Muscle layer of colon (tissue), 2 donors: ENCODE measurements around the gene ERC1.

ENCODE experiments used
- H3K27ac ChIP-seq: one replicate; pipeline ENCODE4 v1.7.0; 2013; ENCODE audit warnings: low read depth, mild to moderate bottlenecking, low read length, moderate library complexity
- H3K27me3 ChIP-seq, 2 donors: one replicate each; pipeline ENCODE4 v1.7.0; 2013; ENCODE audit warnings: low read length in 2 of 2, mild to moderate bottlenecking in 2 of 2; ENCODE audit not compliant: insufficient read depth in 2 of 2, control insufficient read depth in 1 of 2
- H3K36me3 ChIP-seq: one replicate; pipeline ENCODE4 v1.7.0; 2013; ENCODE audit warnings: mild to moderate bottlenecking, low read length; ENCODE audit not compliant: insufficient read depth
- H3K4me1 ChIP-seq: one replicate; pipeline ENCODE4 v1.7.0; 2013; ENCODE audit warnings: mild to moderate bottlenecking, low read length; ENCODE audit not compliant: insufficient read depth
- H3K4me3 ChIP-seq, 2 donors: one replicate each; pipeline ENCODE4 v1.7.0; 2013; ENCODE audit warnings: low read length in 2 of 2, low read depth in 1 of 2, mild to moderate bottlenecking in 1 of 2, moderate library complexity in 1 of 2
- H3K9ac ChIP-seq: one replicate; pipeline ENCODE4 v1.7.0; 2013; ENCODE audit warnings: low read length
- H3K9me3 ChIP-seq: one replicate; pipeline ENCODE4 v1.7.0; 2013; ENCODE audit warnings: mild to moderate bottlenecking, low read length
- donor health status: abdominal sarcoma.
- donor health status: Adenocarcinoma of cecum.

The ERC1 gene

DNA sequence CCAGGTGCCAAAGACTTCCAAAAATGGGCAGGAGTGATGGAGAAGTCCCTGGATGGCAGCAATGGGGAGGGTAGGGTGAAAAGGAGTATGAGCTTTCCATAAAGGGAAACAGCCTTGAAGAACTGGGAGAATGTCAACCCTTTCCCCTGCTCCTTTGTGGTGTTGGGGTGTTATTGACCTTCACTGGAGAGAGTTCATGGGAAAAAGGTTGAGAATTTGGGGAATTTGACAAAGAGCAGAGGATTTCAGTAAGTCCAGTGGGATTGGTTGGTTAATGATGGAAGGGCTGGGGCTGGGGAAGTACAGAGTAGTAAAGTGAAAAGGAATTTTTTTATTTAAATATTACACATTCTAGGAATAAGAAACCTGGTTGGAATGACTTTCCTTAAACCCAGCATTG, 116.6 kb downstream of the ERC1 start:
- Histone ChIP-seq H3K4me3 (no peak overlapping the region), H3K27me3 (no peaks in the 10 kb centered on the region), H3K27ac (no peak overlapping the region), H3K9me3 (no peaks in the 10 kb centered on the region), H3K4me1 (peaks cover under 1% of the 10 kb centered on the region), H3K9ac (no peak overlapping the region), H3K36me3 (peaks cover 5% of the 10 kb centered on the region)

DNA sequence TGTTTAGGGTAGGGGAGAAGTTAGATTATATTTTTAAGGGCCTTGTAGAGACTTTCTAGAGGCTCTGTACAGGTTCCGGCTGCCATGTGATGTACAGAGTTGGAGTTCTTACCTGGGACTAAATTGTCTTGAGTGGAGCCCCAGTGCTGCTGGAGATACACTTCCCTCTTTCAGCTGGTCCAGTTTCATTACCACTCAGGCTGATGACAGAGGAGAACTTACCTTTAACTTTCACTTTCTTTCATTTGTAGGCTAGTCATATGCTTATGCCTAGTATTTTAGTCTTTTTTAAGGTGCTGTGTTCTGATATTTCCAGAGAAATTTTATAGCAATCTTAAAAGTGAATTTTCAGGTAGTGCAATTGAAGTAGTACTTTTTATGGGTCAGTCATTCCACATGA, 117.3 kb downstream of the ERC1 start:
- Histone ChIP-seq H3K4me3 (no peak overlapping the region), H3K4me1 (no peaks in the 10 kb centered on the region), H3K9me3 (no peaks in the 10 kb centered on the region), H3K27me3 (no peaks in the 10 kb centered on the region), H3K27ac (no peak overlapping the region), H3K36me3 (peaks cover 5% of the 10 kb centered on the region), H3K9ac (no peak overlapping the region)

DNA sequence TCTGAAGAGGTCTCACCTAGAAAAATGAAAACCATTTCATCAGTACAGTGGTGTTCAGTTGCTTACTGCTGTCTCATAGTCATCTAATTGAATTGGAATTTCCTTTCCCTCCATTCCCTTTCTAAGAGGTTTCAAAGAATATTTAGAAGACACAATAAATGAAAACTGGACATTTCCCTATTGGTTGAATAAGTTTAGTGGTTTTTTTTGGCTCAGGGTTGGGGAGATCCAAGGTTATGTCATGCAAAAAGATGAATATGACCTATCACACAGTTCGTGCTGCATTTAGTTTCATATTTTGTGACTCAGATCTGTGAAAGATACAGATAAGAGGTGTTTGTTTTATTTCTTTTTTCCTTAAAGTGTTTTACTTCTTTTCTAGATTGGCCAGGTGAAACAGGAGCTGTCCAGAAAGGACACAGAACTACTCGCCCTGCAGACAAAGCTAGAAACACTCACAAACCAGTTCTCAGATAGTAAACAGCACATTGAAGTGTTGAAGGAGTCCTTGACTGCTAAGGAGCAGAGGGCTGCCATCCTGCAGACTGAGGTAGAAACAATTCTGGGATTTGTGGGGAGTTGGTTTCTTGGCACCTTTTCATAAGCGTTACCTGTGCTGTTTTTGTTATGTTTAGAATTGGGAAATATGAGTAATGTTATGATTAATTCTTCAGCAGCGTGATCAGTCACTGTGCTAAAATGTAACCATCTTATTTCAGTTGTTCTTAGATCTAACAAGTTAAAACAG, 124.6 kb downstream of the ERC1 start:
- H3K27ac ChIP-seq: no peak overlapping the region
- no peaks in the 10 kb centered on the region for H3K9me3 ChIP-seq
- no peak overlapping the region for H3K4me3 ChIP-seq
- H3K27me3 ChIP-seq: no peaks in the 10 kb centered on the region
- no peaks in the 10 kb centered on the region for H3K4me1 ChIP-seq
- peaks cover 5% of the 10 kb centered on the region for H3K36me3 ChIP-seq
- H3K9ac ChIP-seq: no peak overlapping the region

DNA sequence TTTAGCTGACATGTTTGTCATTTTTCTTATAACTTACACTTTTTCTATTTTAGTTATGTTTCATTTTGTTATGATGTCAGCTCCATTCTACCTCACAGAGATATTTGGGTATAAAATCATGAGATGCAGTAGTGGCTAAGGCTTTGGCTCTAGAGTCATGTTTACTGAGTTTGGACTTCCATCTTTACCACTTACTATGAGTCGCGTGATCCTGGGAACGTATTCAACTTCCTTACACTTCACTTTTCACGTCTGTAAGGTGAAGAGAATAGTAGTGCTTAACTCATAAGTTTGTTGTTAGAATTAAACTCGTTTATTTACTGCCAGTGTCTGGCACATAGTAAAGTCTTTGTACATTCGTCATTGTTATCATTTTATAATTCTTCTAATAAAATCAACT, 126.3 kb downstream of the ERC1 start:
- no peaks in the 10 kb centered on the region for H3K4me1 ChIP-seq
- H3K27me3 ChIP-seq: no peaks in the 10 kb centered on the region
- H3K9ac ChIP-seq: no peak overlapping the region
- H3K36me3 ChIP-seq: peaks cover under 1% of the 10 kb centered on the region
- H3K27ac ChIP-seq: no peak overlapping the region
- no peaks in the 10 kb centered on the region for H3K9me3 ChIP-seq
- H3K4me3 ChIP-seq: no peak overlapping the region

DNA sequence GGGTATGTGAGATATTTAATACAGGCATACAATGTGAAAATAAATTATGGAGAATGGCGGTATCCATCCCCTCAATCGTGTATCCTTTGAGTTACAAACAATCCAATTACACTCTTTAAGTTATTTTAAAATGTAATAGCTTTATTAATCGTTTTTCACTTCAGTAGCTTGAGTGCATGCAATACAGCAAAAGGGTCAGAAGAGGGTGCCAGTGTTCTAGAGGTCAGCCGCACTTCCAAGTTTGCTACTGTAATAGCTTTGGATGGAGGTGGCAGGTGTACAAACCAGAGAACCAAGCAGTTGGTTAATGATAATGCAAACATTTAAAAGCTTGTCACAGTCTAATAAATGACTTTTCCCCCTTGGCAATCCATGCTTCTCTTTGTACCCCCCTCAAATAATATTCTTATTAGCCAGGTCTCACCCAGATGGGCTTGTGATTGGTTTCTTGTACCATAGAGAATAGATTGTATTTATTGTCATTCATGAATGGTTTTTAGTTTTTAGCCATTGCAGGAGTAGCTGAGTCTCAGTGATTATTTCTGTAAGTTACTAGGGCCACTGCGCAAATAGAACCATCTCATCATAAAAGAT, 127.0 kb downstream of the ERC1 start:
- Histone ChIP-seq H3K9ac (no peak overlapping the region), H3K36me3 (no peaks in the 10 kb centered on the region), H3K27me3 (no peaks in the 10 kb centered on the region), H3K4me3 (no peak overlapping the region), H3K27ac (no peak overlapping the region), H3K4me1 (no peaks in the 10 kb centered on the region), H3K9me3 (no peaks in the 10 kb centered on the region)

DNA sequence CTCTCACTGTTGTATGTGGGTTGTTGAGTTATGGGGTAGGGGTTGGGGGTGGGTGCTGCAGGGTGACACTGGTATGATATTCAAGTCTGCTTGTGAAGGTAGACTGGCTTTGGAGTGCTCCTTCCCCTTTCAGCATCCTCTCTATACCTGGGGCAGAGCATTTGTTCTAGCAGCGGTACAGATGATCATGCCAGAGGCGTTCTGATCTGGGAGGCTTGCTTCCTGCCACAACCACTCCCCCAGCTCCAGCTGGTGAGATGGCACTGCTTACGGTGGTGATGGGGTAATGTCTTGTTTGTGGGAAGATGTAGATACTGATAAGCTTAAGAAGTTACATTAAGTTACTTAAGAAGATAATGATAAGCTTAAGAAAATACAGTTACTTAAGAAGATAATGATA, 131.8 kb downstream of the ERC1 start:
- no peak overlapping the region for H3K4me3 ChIP-seq
- no peak overlapping the region for H3K27ac ChIP-seq
- H3K4me1 ChIP-seq: no peaks in the 10 kb centered on the region
- no peaks in the 10 kb centered on the region for H3K27me3 ChIP-seq
- no peaks in the 10 kb centered on the region for H3K9me3 ChIP-seq
- no peak overlapping the region for H3K9ac ChIP-seq
- no peaks in the 10 kb centered on the region for H3K36me3 ChIP-seq

DNA sequence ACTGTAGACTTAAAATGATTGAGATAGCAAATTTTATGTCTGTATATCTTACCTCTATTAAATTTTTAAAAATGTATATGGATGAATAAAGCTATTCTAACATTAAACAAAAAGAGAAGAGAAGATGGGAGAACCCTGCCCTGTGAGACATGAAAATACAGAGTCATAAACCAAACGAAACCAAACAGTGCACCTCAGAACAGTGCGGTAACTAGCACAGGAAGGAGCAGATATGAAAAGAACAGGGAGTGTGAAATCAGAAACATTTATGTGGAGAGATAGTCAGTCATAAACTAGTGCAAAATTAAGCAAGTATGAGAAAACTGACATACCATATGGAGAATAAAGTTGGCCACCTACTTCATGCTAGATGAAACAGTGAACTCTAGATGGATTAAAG, 135.1 kb downstream of the ERC1 start:
- no peaks in the 10 kb centered on the region for H3K4me1 ChIP-seq
- no peaks in the 10 kb centered on the region for H3K36me3 ChIP-seq
- H3K9me3 ChIP-seq: no peaks in the 10 kb centered on the region
- no peak overlapping the region for H3K4me3 ChIP-seq
- H3K27ac ChIP-seq: no peak overlapping the region
- no peaks in the 10 kb centered on the region for H3K27me3 ChIP-seq
- no peak overlapping the region for H3K9ac ChIP-seq

DNA sequence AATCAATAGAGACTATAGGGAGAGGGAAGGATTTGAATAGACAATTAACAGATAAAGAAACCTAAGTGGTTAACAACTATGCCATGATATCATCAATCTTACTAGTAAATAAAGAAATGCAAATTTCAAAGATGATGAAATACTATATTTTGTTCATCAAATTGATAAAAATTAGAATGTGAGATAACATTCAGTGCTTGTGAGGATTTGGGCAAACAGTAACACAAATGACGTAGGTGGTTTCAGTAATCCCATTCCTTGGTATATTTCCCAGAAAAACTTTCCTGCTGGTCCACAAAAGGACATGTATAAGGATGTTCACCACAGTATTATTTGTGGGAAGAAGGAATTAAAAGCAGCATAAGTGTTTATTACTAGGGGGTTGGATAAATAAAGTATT, 136.0 kb downstream of the ERC1 start:
- H3K9me3 ChIP-seq: no peaks in the 10 kb centered on the region
- H3K4me3 ChIP-seq: no peak overlapping the region
- H3K4me1 ChIP-seq: peaks cover 4% of the 10 kb centered on the region
- no peak overlapping the region for H3K9ac ChIP-seq
- no peaks in the 10 kb centered on the region for H3K36me3 ChIP-seq
- H3K27ac ChIP-seq: no peak overlapping the region
- no peaks in the 10 kb centered on the region for H3K27me3 ChIP-seq

DNA sequence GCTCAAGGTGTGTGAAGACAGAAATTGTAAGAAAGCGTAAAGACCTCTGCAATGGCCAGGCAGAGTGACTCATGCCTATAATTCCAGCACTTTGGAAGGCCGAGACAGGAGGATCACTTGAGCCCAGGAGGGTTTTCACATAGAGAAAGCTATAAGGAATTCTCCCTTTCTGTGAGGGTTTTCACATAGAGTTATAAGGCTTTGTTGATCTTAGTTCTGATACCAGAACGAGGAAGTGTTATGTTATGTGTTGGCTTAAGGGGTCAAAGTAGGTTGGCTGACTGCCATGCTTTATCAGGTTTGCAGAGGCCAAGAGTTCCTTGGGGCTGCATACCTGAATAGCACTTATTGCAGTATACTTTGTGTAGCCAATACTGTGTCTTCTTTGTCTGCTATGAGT, 139.1 kb downstream of the ERC1 start:
- Histone ChIP-seq H3K9ac (no peak overlapping the region), H3K4me1 (peaks cover 5% of the 10 kb centered on the region), H3K27ac (no peak overlapping the region), H3K4me3 (no peak overlapping the region), H3K27me3 (no peaks in the 10 kb centered on the region), H3K36me3 (no peaks in the 10 kb centered on the region), H3K9me3 (no peaks in the 10 kb centered on the region)

DNA sequence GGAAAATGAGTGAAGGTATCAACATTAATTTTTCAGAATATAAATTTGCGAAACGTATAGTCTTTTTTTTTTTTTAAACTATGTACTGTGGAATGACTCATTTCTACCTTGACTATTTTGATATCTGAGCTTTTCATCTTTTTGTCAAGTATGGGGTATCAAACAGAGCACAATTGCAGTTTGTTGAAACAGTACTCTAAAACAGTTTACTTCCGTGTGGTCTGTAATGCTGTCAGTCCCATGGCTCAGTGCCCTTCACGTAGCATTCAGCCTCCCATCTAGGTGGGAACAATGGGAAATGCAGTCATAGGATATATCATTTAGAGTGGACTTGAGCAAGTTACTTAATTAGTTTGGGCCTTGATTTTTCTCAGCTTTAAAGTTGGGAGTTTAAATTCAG, 139.5 kb downstream of the ERC1 start:
- Histone ChIP-seq H3K27ac (no peak overlapping the region), H3K9me3 (no peaks in the 10 kb centered on the region), H3K27me3 (no peaks in the 10 kb centered on the region), H3K4me1 (peaks cover 5% of the 10 kb centered on the region), H3K36me3 (no peaks in the 10 kb centered on the region), H3K4me3 (no peak overlapping the region), H3K9ac (no peak overlapping the region)

DNA sequence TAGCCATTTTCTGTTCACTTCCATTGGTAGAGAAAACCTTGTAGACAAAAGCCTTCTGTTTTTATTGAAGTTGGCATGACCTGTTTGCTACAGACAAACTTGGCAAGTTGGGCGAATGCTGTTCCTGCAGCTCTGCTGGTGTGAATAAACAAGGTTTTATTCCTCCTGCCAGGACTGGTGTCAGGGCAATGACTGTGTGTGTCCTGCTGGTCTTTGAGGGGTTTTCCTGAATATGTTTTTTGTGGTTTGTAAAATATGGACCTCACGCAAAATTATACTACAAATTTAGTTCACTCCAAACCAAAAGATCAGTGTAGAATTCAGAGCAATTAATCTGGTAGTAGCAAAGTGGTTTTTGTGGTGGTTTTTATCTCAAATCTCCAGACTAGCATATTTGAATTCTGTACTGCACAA, 140.8 kb downstream of the ERC1 start:
- no peak overlapping the region for H3K27ac ChIP-seq
- no peaks in the 10 kb centered on the region for H3K36me3 ChIP-seq

DNA sequence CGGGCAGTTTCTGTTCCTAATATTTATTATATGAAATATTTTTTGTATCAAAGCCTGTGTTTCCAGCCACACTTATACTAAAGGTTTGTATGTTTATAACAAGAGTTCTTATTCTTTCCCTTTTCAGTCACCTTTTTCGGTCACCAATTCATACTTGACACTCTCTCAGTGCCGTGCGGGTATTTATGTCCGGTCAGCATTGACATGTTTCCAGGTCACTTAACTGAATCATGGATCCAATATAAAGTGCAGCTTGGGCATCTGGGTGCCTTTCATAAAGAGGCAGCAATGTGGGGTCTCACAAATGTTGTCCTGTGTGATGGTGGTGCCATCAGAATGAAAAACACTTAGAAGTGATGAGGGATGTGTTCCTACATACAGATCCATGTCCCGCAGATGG, 141.3 kb downstream of the ERC1 start:
- no peak overlapping the region for H3K4me3 ChIP-seq
- no peaks in the 10 kb centered on the region for H3K36me3 ChIP-seq
- H3K27me3 ChIP-seq: no peaks in the 10 kb centered on the region
- H3K27ac ChIP-seq: no peak overlapping the region
- peaks cover 5% of the 10 kb centered on the region for H3K4me1 ChIP-seq
- H3K9me3 ChIP-seq: no peaks in the 10 kb centered on the region
- H3K9ac ChIP-seq: no peak overlapping the region

More for the DNA sequence above, 140.8 kb downstream of the ERC1 start:
- no peak overlapping the region for H3K9ac ChIP-seq
- no peak overlapping the region for H3K4me3 ChIP-seq
- no peaks in the 10 kb centered on the region for H3K27me3 ChIP-seq
- H3K4me1 ChIP-seq: peaks cover 5% of the 10 kb centered on the region
- H3K9me3 ChIP-seq: no peaks in the 10 kb centered on the region
